ENCODE measurements around the gene GAS6.

GAS6 gene

GRCh38 chr13:113788413-113789135 is 75.3 kb downstream of the GAS6 start:
- Histone ChIP-seq H3K36me3 (replicated peaks; ENCODE audit: low read depth, low read length) (no peaks in the 10 kb centered on the region), H3K4me1 (ENCODE audit: low read length) (no peaks in the 10 kb centered on the region), H3K4me3 (ENCODE audit: low read length) (no peak overlapping the region), H4K20me1 (ENCODE audit: insufficient read depth, low read length) (no peaks in the 10 kb centered on the region), H3K9me3 (ENCODE audit: insufficient read depth, low read length) (no peaks in the 10 kb centered on the region; the same call in 1 of the 2 replicates), H2AFZ (ENCODE audit: low read depth, low read length) (no peak overlapping the region), H3K79me2 (ENCODE audit: low read length) (no peaks in the 10 kb centered on the region), H3K4me2 (ENCODE audit: low read length) (no peak overlapping the region), H3K27ac (ENCODE audit: low read length) (no peak overlapping the region), H3K27me3 (ENCODE audit: low read depth, low read length) (peaks cover 17% of the 10 kb centered on the region), H3K9ac (ENCODE audit: low read length) (no peak overlapping the region)
- no peak for TF ChIP-seq CTCF (IDR thresholded peaks at IDR 0.05; ENCODE audit: low read depth, low read length)
- no peak for TF ChIP-seq EZH2phosphoT487 (IDR thresholded peaks at IDR 0.05; ENCODE audit: low read depth)

- no peak overlapping the region for H2AFZ ChIP-seq (ENCODE audit: low read depth, low read length)
- no peaks in the 10 kb centered on the region for H3K79me2 ChIP-seq (ENCODE audit: low read length)
- TF ChIP-seq EZH2phosphoT487 (IDR thresholded peaks at IDR 0.05; ENCODE audit: low read depth) (no peak), CTCF (IDR thresholded peaks at IDR 0.05; ENCODE audit: low read depth, low read length) (no peak)
- H3K36me3 ChIP-seq (replicated peaks; ENCODE audit: low read depth, low read length): no peaks in the 10 kb centered on the region
- H3K9ac ChIP-seq (ENCODE audit: low read length): no peak overlapping the region
- H3K4me2 ChIP-seq (ENCODE audit: low read length): no peak overlapping the region
- H3K27ac ChIP-seq (ENCODE audit: low read length): no peak overlapping the region
- peaks cover 18% of the 10 kb centered on the region for H3K27me3 ChIP-seq (ENCODE audit: low read depth, low read length)
- H3K4me1 ChIP-seq (ENCODE audit: low read length): no peaks in the 10 kb centered on the region
- no peak overlapping the region for H3K4me3 ChIP-seq (ENCODE audit: low read length)
- H4K20me1 ChIP-seq (ENCODE audit: insufficient read depth, low read length): no peaks in the 10 kb centered on the region
- H3K9me3 ChIP-seq (ENCODE audit: insufficient read depth, low read length): no peaks in the 10 kb centered on the region; the same call in 1 of the 2 replicates
Measured at GRCh38 chr13:113787694-113788093, 76.2 kb downstream of the GAS6 start.

GRCh38 chr13:113786262-113786841 is 77.5 kb downstream of the GAS6 start:
- H3K27ac ChIP-seq (ENCODE audit: low read length): no peak overlapping the region

More at GRCh38 chr13:113786262-113786841, 77.5 kb downstream of the GAS6 start:
- H3K9ac ChIP-seq (ENCODE audit: low read length): no peak overlapping the region
- H3K4me1 ChIP-seq (ENCODE audit: low read length): no peaks in the 10 kb centered on the region
- H4K20me1 ChIP-seq (ENCODE audit: insufficient read depth, low read length): no peaks in the 10 kb centered on the region
- TF ChIP-seq CTCF (IDR thresholded peaks at IDR 0.05; ENCODE audit: low read depth, low read length): no peak
- no peak for TF ChIP-seq EZH2phosphoT487 (IDR thresholded peaks at IDR 0.05; ENCODE audit: low read depth)
- peaks cover 22% of the 10 kb centered on the region for H3K27me3 ChIP-seq (ENCODE audit: low read depth, low read length)
- no peaks in the 10 kb centered on the region for H3K79me2 ChIP-seq (ENCODE audit: low read length)
- no peaks in the 10 kb centered on the region for H3K36me3 ChIP-seq (replicated peaks; ENCODE audit: low read depth, low read length)
- H3K9me3 ChIP-seq (ENCODE audit: insufficient read depth, low read length): no peaks in the 10 kb centered on the region; the same call in 1 of the 2 replicates
- H2AFZ ChIP-seq (ENCODE audit: low read depth, low read length): no peak overlapping the region
- H3K4me2 ChIP-seq (ENCODE audit: low read length): no peak overlapping the region
- H3K4me3 ChIP-seq (ENCODE audit: low read length): no peak overlapping the region

All from OCI-LY3 (cell line).